NCI-H128 (cell line): ENCODE measurements around the gene PIM1.

Experiments
- DNase-seq: peaks from one replicate; lab custom pipeline; 2025; ENCODE audit not compliant: unreplicated experiment; lab: John Stamatoyannopoulos, UW

PIM1 gene

DNA sequence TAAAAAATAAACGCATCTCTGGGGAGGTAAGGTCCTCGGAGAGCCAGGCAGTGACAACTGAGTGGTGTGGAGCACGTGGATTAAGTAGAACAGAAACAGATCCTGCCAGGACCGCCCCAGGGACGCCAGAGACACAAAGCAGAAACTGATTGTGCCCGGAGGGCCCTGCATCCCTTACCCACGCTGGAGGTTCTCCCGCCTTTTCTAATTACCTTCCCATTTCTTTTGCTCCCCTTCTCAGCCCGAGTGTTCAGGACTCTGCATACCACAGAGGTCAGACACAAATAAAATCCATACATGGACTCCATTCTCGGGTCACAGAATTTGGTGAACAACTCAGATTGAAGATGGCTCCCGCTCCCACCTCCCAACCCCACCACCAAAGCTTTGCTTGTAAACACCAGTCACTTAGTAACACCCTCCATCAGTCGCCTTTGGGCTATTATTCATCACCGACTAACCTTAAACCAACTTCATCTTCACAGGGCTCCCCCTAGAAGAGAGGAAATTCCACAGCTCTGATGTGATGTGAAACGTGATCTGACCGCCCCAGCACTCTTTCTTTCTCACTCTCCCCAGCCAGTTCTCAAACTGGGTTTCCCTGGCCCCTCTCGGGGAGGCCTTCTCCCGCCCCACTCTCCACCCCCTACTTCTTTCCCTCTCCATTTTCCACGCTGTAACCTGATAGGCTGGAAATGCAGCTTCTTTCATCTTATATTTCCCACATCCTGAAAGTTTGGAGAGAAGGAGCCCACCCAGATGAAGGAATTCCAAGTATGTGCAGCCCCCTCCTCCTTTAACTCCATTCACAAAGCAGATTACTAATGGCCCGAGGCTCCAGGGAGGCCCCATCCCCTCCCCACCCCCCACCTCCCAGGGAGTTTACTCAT, 32.5 kb upstream of the PIM1 start:
- no peak for DNase-seq

DNA sequence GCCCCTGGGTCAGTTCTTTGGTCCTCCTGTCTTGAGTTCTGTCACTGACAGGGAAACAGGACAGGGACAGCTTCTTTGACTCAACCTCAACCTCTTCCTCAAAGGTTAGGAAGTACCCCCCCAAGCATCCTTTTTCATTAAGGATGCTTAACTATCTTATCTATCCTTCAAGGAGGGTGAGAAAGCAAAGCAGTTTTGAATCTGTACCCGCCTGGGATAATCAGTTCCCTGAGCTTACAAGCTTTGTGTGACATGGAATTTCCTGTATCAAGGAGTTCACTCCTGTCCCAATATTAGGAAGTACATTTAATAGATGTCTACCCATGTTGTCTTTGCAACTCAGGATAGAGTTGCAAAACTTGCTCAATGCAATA, 31.1 kb upstream of the PIM1 start:
- DNase-seq = no peak

GRCh38 chr6:37139230-37139962, 30.6 kb upstream of the PIM1 start:
- no peak for DNase-seq

GRCh38 chr6:37140145-37140544, 29.8 kb upstream of the PIM1 start:
- DNase-seq = no peak

- DNase-seq = no peak
Measured at GRCh38 chr6:37141281-37142049, 28.5 kb upstream of the PIM1 start.

GRCh38 chr6:37142050-37142614, 27.8 kb upstream of the PIM1 start:
- no peak for DNase-seq

DNA sequence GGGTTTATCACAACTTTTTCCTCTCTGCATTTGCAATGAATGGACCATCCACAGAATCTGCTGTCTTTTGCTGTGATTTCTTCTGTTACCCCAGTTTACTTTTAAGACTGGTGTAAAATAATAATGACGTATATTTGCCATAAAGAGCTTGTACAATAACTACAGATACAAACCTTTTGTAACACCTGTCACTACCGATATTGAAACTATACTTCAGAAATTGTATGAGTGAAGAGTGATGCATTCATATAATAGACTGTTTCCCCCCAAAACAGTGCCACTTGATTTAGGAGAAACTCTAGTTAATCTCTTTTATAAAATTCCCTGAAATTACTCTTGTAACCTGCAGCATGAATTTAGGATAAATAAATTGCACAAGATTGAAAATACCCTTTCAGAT, 26.4 kb upstream of the PIM1 start:
- DNase-seq = no peak

DNA sequence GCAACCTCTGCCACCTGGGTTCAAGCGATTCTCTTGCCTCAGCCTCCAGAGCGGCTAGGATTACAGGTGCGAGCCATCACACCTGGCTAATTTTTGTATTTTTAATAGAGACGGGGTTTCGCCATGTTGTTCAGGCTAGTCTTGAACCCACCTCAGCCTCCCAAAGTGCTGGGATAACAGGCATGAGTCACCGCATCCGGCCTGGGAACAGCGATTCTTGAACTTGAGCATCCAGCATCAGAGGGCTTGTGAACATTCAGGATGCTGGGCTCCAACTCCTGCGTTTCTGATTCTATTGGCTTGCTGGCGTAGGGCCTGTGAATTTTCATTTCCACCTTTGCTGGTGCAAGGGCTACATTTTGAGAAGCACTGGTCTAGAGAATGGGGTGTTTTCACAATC, 24.5 kb upstream of the PIM1 start:
- no peak for DNase-seq

DNA sequence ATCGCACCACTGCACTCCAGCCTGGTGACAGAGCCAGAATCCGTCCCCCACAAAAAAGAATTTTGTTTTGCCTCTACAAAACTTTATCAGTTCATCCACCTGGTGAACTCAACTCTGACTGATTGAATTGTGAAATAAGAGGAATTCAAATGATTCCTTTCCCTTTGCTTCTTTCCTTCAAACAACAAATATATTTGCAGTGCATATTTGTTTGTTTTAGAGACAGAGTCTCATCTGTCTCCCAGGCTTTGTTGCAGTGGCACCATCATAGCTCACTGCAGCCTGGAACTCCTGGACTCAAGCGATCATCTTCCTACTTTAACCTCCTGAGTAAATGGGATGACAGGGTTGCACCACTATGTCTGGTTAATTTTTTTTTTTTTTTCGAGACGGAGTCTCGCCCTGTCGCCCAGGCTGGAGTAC, 23.2 kb upstream of the PIM1 start:
- DNase-seq = no peak

DNA sequence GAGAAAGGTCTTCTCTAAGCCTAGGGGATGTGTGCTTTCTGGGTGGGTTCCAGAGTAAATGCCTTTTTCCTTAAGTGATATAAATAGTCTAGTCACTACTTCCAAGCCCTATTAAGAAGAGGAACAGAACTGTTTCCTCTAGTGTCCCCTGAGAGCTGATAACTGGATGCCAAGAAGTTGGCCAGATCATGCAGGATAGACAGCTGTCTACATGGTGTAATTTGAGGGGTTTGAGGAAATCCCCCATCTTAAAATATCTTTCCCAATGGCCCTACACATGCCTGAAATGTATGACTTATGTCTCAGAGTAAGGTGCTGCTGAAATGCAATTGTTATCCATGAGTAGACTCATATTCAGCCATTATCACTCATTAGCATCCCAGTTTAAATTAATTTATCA, 20.2 kb upstream of the PIM1 start:
- DNase-seq = no peak

GRCh38 chr6:37150314-37150713, 19.6 kb upstream of the PIM1 start:
- no peak for DNase-seq

- DNase-seq = no peak
Measured at GRCh38 chr6:37155394-37156312, 14.3 kb upstream of the PIM1 start.

GRCh38 chr6:37158508-37158907, 11.4 kb upstream of the PIM1 start:
- DNase-seq = no peak

- DNase-seq = no peak
Measured at GRCh38 chr6:37160922-37161778, 8.8 kb upstream of the PIM1 start.

- DNase-seq = no peak
Measured at GRCh38 chr6:37162740-37163139, 7.2 kb upstream of the PIM1 start.

DNA sequence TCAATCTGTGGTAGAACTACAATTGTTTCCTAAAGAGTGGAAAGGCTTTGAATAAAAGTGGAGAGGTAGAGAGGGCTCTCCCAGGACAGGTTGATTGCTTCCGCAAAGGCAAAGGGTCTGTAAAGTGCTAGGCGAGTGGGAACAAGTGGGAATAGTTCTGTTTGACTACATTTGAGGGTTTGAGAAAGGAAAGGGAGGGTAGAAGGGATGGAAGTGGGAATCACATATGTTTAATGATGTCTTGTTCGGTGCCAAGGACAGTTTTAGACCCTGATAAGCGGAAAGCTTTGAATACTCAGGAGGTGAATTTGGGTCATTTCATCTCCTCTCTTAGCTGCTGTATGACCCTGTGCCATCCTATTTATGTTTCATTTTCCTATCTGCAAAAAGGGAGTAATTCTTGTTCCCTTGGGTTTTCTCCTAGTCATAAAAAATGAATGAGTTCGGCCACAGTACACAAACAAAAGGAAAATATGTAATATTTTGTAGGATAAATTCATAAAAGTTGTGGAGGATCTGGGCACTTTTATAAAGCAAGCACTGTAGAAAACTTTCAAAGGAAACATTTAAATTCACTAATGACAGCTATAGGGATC, 1.7 kb upstream of the PIM1 start:
- peak; percentile 10 for DNase-seq

GRCh38 chr6:37168811-37169495, 999 bp upstream of the PIM1 start:
- DNase-seq = no peak
